Activated CD4-positive, alpha-beta T cell treated with anti-CD3 and anti-CD28 coated beads, Interleukin-2, amount 50 U/mL, for 16 hours (primary cell): ENCODE results near the gene UEVLD.
A peak's percentile ranks its signal among the peaks of the same experiment; 100 is the strongest.
"Not testable (repeated sequence)": the region's sequence is repeated elsewhere in the genome, so short reads cannot be mapped to it uniquely, and the experiment has no call there.

Source experiments
- DNase-seq: peaks from one replicate; pipeline ENCODE4 v3.0.0-alpha.2; 2020

Gene UEVLD

DNA sequence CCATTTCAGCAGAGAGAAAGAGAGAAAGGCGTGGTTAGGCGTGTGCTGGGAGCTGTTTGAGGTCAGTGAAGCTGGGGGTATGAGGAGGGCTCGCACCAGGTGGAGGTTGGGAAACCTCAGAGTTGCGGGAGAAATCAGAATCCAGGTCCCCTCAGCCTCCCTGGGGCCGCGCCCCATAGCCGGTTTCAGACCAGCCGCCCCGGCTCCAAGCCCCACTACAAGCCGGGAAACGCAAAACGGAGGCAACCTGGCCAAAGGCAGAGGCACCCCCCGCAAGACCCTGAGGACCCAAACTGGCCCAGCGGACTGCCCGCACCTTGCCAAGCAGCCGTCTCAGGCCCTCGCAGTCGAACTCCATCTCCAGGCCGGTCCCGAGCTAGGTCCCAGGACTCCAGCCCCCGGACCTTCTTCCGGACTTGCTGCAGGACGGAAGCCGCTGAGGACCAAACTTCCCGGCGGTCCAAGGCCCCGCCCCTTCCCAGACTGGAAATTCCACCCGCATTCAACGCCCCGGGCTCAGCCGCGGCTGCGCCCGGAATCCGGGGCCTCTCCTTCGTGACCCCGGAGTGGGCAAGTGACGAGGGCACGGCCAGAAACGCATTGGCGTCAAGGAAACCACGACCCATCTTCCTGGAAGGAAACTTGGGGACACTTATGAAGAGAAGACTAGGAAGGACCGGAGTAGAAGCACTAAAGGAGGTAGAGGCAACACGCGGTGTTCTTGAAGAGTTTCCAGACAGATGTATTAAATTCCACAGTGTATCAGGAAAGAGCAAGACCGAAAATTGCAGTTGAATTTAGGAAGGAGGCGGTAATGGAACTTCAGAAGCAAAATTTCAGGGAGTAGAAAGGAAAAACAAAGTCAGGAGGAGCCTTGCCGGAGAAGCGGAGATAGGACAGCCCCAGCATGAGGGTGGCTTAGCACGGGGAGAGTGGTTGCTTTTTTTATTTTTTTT, at the start of gene UEVLD:
UEVLD (minus strand) TSS at position 438 of the 956 bp plus-strand sequence; CDS start at position 358, 80 bp downstream.
- peak; percentile 66 for DNase-seq

DNA sequence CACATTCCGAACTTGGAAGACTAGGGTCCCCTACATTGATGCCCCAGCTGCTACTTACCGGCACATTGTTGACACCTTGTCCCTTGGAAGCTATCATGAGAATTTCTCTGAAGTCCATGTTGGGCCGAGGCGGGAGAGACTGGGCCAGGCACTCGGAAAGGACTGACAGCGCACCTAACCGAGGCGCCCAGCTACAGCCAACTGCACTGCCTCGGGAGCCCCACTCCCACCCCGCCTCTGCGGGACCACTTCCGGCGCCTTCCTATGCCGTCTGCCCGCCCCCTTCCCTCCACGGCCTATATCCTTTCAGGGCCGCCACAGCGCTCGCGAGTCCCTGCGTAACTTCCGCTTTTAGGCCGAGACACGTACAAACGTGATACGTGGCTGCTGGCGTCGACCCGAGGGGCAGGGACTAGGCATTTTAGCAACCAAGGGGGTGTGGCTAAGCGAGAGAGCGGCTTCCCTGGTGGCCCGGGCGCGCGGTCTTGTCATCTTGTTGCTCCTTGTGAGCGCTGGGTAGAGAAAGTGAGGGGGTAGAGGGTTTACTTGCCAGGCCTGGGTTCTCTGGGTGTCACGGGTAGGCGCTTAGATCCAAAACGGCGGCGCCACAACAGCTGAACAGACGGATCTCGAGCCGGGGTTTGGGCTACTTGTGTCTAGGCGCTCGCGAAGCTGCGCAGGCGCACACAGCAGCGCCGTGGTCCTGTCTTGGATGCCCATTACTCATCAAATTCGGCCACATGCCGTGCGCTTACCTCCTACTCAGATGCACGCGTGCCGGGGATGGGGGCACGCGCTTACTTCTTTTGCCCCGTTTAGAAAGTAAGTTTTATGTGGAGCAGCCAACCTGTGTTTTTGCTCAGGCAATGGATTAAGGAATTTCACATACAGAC, 45.9 kb upstream of the UEVLD start, which contains the start of gene SPTY2D1:
SPTY2D1 (minus strand) TSS at position 203 of the 893 bp plus-strand sequence; CDS start at position 118, 85 bp downstream.
- peak; percentile 99 for DNase-seq

DNA sequence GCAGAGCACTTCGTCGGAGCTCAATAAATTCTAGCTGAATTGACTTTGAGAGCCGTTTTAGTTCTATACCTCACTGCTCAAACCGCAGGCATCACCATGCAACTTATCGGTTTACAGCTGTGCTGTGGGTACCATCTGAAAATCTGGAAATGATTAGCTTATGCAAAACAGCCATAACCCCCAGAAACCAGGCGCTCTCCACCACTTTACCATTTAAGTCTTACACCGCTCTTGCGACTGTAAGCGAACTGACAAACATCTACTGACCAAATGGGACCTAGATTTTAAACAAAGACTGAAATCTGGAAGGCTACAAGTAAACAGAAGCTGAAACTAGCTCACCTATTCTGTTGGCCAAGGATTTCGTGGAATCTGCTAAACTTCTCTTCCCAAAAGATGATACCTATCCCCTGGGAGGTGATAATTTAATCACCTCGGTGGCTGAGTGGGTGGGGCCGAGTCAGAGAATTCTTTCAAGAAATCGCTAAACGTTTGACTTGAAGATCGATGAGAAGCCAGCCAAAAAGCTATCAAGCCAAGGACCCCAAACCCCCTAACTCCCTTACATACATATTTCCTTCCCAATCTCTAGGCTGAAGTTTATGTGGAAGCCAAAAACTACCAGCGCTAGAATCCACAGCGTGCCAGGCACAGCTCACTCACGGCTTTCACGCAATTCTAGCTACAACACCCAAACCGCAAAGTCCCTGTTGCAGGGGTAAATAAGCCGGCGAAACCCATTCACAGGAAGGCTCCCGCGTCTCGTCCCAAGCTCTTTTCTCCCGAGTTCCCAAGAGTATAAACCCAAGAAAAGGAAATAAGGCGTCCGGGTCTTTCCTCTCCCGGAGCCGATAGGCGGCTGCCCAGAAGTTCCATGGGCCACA, 45.0 kb upstream of the UEVLD start:
- peak; percentile 79 for DNase-seq

DNA sequence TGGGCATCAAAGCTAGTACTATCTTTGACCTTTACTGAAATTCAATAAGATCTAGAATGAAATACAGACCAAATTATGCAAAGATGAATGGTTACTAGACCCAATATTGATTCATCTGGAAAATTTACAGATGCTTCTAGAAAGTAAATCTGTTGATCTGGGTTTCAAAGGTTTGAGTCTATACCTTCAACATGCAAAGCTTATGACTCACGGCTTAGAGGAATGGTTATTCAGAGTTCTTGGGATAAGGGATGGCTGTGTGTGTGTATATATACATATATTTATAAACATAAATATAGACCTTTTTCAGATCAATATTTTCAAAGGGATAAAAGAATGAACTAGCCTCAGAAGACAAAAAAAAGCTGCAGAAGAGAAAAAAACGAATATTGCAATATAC, 44.3 kb upstream of the UEVLD start:
- peak; percentile 10 for DNase-seq

DNA sequence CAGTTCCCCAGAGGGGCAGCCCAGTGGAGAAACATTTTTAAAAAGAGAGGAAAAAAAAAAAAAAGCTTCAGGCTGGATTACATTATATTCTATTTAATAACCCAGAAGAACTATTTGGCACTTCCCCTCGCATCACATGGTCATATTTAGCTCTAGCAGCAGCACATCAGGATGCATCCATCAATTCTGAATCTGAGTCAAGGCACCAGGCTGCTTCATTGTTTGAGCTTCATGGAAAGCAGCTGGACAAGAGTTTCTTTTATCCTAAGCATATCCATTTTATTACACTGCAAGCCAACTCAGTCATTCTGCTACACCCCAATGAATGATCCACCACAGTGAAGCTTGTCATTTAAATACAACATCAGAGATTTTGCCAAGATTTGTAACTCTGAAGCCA, 35.6 kb upstream of the UEVLD start:
- no peak for DNase-seq

DNA sequence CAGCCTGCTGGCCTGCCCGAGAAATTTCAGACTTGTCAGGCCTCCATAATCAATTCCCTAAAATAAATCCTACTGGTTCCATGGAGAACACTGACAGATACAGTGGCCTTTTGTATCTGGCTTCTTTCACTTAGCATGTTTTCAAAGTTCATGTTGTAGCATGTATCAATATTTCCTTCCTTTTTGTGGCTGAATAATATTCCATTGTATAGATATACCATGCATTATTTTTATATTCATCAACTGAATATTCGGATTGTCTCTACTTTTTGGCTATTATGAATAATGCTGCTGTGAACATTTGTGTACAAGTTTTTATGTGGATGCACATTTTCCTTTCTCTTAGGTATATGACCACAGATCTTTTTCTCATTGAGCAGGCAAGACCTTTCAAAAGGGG, 35.2 kb upstream of the UEVLD start:
- no peak for DNase-seq

DNA sequence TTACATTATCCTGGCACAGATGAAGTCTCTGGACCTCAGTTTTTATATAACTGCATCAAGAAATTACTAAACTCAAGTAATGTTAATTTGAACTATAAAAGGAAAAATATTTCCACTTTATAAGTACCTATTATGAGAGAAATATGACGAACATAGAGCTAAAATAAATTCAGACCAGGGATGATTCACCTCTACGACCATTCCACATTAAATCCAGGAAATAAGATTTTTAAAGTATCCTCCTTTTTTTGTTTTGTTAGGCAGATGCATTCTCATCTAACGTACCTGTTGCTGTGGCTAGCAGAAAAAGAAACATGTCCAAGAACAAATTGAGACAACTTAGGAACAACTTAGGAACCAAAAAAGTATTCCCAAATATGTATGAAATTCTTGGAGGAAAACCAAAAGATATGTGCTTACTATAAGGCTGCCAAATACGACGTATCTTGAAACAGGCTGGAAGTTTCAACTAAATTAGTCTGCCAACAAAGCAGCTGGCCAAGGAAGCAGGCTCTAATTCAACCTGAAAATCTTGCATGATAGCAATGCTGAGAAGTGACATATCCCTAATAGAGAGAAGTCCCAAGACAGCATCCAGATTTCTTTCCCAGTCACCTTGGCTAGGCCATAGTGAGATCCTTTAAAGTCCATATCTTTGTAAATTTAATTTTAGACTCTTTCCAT, 29.9 kb upstream of the UEVLD start:
- no peak for DNase-seq

DNA sequence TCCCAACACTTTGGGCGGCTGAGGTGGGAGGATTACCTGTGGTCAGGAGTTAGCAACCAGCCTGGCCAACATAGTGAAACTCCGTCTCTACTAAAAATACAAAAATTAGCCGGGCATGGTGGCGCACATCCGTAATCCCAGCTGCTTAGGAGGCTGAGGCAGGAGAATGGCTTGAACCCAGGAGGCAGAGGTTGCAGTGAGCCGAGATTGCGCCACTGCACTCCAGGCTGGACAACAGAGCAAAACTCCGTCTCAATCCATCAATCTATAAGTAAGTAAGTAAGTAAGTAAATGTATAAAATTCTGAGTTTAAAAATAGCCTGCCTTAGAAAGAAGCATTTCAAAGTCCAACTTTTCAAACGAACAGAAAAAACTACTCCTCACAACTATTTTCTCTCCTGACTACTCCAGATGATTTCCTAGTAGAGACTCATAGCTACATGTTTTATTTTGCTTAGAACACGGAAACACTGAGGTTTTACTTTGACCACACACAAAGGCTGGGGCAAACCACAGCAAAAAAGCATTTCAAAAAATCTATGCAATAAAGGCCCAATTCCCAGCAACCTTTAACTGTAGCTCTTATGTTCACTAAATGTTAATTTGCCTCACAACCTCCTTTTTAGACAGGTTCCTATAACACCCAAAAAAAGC, 29.3 kb upstream of the UEVLD start:
- peak; percentile 80 for DNase-seq

DNA sequence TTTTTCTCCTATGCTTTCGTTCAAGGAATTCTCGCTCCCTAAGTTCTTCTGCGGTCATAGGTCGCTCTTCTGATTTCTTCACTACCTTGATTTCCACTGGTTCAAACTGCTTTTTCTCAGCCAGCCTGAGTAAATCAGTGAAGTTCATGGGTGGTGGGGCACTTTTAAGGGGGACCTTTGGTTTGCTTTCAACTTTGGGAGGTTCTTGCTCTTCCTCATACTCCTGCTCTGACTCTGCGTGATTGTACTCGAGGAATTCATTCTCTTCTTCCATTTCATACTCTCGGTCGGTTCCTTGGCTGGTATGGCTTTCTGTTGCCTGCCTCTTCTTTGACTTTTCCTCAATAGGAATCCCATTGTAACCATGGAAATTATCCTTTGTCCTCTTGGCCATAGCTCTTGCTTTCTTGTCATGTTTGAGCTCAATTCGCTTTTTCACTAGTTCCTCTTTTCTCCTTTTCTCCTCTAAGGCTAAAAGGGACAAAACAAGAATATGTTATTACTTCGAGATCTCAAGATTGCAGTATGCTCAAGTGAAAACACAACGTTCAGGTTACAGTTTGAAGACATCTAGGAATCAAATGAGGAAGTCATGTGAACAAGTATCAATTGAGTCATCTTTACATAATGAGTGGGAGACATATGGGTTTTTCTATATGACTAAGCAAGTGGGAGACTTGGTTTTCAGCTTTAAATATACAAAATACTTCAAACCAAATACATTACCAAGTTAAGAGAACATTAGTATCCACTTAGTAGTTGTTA, 27.3 kb upstream of the UEVLD start:
- peak; percentile 83 for DNase-seq

DNA sequence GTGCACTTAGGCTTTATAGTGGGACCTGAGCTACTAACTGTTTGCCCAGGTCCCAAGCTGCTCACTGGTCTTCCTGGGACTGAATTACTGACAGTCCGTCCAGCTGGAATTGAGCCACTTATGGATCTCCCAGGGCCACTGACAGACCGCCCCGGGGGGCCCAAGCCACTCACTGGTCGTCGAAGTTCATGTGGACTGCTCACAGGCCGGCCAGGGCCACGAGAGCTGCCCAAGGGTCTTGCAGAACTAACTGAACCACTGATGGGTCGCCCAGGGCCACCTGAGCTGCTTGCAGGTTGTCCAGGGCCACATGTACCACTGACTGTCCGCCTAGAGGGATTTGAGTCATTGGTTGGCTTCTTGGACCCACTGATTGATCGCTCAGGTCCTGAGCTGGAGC, 26.1 kb upstream of the UEVLD start:
- no peak for DNase-seq

DNA sequence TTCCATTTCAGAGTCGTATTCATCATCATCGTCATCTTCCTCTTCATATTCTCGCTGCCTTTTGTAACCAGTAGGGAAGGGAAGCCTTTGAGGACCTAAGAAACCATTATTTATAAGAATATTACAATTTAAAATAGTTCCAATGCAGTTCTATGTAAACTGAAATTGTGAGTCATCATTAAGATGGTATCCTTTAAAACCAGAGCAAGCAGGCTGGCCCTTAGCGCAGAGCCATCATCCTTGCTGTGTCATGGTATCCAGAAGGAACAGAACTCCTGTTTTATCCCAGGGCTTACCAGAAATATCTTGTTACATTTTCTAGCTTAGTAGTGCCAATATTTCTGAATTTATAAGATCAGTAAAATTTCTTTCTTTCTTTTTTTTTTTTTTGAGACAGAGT, 23.9 kb upstream of the UEVLD start:
- no peak for DNase-seq

DNA sequence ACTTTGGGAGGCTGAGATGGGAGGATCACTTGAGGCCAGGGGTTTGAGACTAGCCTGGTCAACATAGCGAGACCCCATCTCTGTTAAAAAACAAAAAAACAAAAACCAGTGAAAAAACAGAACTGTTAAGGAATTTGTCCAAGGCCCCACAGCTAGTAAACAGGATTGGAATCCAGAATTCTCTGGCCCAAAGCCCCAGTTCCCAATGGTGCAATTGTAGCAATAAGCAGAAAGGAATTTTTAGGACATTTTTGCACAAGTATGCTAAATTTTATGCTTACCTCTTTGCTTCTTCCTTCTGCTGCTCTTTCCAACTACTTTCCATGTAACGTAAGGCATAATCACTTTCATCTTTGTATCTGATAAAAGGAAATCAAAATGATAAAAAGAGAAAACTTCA, 22.7 kb upstream of the UEVLD start:
- no peak for DNase-seq

DNA sequence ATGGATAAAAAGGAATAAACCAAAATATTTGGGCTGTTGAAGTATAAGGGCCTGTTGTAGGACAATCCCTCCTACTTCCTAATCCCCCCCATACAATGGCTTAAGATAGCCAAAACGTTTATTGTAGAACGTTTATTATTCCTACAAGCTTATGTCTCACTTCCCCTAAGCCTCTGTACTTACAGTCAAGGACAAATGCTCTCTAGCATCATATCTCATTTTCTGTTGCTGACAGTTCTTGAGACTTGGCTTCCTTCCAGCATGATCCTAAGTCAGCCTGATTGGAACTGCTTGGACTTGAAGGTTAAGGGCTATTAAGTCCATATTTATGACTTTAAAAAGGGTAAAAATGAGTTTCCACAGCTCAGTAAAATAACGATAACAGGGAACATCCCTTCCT, 19.8 kb upstream of the UEVLD start:
- no peak for DNase-seq

DNA sequence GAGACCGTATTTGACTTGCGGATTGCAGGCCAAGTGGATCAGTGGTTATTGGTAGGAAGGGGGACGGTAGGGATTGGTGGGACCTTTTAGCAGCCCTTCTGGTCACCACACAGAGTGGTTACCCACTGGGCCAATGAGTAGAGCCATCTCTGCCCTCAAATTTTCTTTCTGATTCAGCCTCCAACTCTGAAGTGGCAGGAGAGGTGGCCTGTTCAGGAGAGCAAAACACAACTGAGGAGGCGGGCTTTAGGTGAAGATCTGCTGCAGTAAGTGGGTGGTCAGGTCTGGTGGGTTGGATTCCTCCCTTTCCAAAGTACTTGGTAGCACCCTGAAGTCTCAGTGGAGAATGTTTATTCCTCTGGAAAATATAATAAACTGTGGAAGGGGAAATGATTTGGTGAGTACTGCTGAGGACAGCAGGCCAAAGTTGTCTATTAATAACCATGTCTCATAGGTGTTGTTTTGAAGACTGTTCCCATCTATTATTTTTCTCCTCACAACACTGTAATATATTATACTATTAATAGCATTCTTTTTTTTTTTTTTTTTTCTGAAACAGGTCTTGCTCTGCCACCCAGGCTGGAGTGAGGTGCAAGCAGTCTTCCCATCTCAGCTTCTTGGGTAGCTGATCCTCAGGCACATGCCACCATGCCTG, 12.5 kb upstream of the UEVLD start:
- DNase-seq, result no peak

DNA sequence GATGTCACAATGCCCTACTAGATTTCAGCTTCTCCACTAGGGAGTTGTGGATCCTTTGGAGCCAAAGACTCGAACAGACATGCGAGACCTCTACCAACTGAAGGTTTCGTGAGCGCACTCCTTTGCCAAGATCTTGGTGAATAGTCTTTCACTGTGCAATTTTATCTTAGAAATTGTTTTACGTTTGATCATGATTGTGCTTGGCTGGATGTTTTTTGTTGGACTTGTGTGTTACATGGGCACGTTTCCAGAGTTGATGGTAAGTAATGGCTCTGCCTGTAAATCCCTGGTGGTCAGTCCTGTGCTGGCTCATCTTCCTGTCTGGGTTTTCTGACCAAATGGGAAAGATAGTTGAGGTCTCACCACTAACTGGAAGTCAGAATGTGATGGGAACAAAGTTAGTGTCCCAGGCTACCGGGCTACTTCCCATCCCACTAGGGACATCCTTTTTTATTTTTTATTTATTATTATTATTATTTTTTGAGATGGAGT, 11.3 kb upstream of the UEVLD start, which contains the start of gene MISFA:
MISFA (plus strand) TSS at position 51 of the 492 bp plus-strand sequence; CDS start at position 191, 140 bp downstream.
- DNase-seq, result no peak

DNA sequence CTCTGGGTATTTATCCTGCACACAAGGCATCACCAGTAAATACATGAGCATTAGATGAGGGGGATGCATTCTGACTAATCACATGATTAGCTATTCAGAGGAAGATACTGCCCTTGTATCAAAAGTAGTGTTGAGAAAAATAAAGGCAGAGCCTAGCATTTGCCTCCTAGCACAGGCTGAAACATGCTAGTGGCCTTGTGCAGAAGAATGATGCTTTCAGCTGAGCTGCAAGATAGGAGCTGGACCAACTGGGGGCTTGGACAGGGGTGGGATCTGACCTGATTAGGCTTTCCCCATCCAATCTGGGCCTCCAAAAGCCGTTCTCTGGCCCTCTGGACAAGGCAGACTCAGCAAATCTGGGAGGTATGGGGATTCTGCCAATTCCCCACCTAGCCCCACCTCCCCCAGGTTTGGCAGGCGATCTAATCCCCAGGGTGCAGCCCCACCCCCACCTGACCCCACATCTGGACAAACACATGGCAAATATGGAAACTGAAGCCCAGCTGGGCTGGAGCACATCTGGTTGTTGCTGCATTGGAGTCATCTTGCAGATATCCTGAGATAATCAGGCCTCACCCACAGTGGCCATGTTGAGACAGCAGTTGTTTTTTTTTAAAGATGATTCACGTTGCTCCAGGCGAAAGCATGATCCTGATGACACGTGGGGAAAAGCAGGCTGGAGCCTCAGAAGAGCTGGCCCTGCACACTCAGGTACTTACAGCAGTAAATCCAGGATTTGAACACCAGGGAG, 6.6 kb upstream of the UEVLD start:
- no peak for DNase-seq

DNA sequence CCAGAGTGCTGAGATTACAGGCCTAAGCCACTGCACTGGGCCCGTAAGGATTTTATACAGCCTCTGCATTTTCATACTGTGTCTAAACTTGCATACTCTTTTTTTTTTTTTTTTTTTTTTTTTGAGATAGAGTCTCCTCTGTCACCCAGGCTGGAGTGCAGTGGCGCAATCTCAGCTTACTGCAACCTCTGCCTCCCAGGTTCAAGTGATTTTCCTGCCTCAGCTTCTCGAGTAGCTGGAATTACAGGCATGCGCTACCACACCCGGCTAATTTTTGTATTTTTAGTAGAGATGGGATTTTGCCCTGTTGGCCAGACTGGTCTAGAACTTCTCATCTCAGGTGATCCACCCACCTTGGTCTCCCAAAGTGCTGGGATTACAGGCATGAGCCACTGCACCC, 5.6 kb upstream of the UEVLD start:
- DNase-seq, result not testable (repeated sequence)

DNA sequence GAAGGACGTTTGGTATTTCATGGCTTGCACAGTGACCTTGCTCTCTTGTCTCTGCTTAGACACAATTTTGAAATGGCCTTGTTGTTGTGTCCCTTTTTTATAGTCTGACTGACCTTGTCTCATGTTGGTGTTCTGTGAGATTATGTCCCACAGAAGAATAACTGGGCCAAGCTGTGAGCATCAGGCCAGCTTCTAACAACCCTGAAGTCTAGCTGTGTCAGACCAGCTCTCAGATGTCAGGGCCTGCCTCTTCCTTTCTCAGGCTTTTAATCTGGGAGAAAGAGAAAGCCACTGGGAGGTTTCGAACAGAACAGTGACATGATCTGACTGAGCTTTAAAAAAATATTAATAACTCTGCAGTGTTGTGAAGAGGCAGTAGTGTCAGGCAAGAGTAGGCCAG, 2.0 kb upstream of the UEVLD start:
- peak; percentile 6 for DNase-seq

DNA sequence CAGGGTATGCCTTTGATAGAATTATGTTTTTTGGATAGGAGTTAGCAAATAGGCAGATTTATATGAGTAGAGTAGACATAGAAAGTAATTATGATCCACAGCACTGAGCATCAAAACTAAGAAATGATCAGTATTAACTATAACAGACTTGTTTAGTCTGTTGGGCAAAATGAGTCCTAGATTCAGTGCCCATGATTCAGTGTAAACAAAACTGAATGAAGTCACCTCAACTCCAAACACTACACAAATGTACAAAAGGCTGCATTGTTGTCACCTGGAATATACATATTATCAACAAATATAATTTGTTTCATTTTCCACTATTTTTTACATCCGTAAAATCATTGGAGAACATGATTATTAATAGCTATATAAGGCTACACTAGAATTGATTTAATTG, 6.7 kb downstream of the UEVLD start:
- no peak for DNase-seq
